HepG2 (cell line): ENCODE results near the gene GOLT1A. TPM values are rescaled to one million over a fixed set of nuclear protein-coding genes. Genes with fewer than 3 reads are reported as not detected.

ENCODE experiments used
- ATF4 ChIP-seq, 2 experiments: fragments of 450-650 bp in 1 of 2; sonication (generic) in 1 of 2; formaldehyde crosslinking; IDR thresholded peaks; 2 replicates each; pipeline versions ENCODE4 v1.5.0 to v1.8.0; 2020 to 2022; ENCODE audit warnings: mild to moderate bottlenecking in 1 of 2, missing genetic modification reagents in 1 of 2
- CHD2 ChIP-seq: IDR thresholded peaks from 2 replicates; pipeline ENCODE4 v1.6.1; 2011; ENCODE audit warnings: low read depth, low read length, improper control_type of control experiment
- FOSL2 ChIP-seq: sonication (generic); formaldehyde crosslinking; IDR thresholded peaks from 2 replicates; pipeline ENCODE4 v1.4.0; 2020; ENCODE audit warnings: missing genetic modification reagents
- HDAC2 ChIP-seq: sonication (generic); formaldehyde crosslinking; IDR thresholded peaks from 2 replicates; pipeline ENCODE4 v1.4.0; 2020; ENCODE audit warnings: missing genetic modification reagents
- IRX3 ChIP-seq: sonication (generic); formaldehyde crosslinking; IDR thresholded peaks from 2 replicates; pipeline ENCODE4 v1.8.1; 2023; ENCODE audit warnings: mild to moderate bottlenecking, low read depth, missing genetic modification reagents, borderline replicate concordance
- KDM3A ChIP-seq: IDR thresholded peaks from 2 replicates; pipeline ENCODE4 v1.6.1; 2018; ENCODE audit warnings: low read depth, missing compliant biosample characterization
- MBD4 ChIP-seq: IDR thresholded peaks from 2 replicates; pipeline ENCODE4 v1.6.1; 2012; ENCODE audit warnings: low read length, inconsistent platforms, borderline replicate concordance
- RAD21 ChIP-seq: fragments of 450-650 bp; formaldehyde crosslinking; IDR thresholded peaks from 2 replicates; pipeline ENCODE4 v1.5.0; 2020; ENCODE audit warnings: mild to moderate bottlenecking
- RELA ChIP-seq: sonication (generic); formaldehyde crosslinking; IDR thresholded peaks from 2 replicates; pipeline ENCODE4 v1.4.0; 2020; ENCODE audit warnings: missing genetic modification reagents
- SAFB2 ChIP-seq: sonication (generic); formaldehyde crosslinking; IDR thresholded peaks from 2 replicates; pipeline ENCODE4 v1.5.1; 2020; ENCODE audit warnings: missing genetic modification reagents, low read depth, mild to moderate bottlenecking, borderline replicate concordance
- SUZ12 ChIP-seq: fragments of 150-350 bp; IDR thresholded peaks from 2 replicates; pipeline ENCODE4 v1.6.1; 2014; ENCODE audit warnings: low read depth, low read length
- TMF1 ChIP-seq: sonication (generic); formaldehyde crosslinking; IDR thresholded peaks from 2 replicates; pipeline ENCODE4 v1.8.1; 2022; ENCODE audit warnings: low read depth, missing genetic modification reagents
- ZBTB7A ChIP-seq: sonication (generic); formaldehyde crosslinking; IDR thresholded peaks from 2 replicates; pipeline ENCODE4 v1.8.0; 2022; ENCODE audit warnings: mild to moderate bottlenecking, missing genetic modification reagents
- ZBTB7B ChIP-seq: sonication (generic); formaldehyde crosslinking; IDR thresholded peaks from 2 replicates; pipeline ENCODE4 v1.4.0; 2020; ENCODE audit warnings: missing genetic modification reagents
- ZMYM4 ChIP-seq: sonication (generic); formaldehyde crosslinking; IDR thresholded peaks from 2 replicates; pipeline ENCODE4 v1.8.1; 2023; ENCODE audit warnings: mild to moderate bottlenecking, missing genetic modification reagents
- ZNF205 ChIP-seq: IDR thresholded peaks from 2 replicates; pipeline ENCODE4 v1.6.1; 2018; ENCODE audit warnings: missing biosample characterization, missing genetic modification reagents
- ZNF33A ChIP-seq: sonication (generic); formaldehyde crosslinking; IDR thresholded peaks from 2 replicates; pipeline ENCODE4 v1.5.1; 2020; ENCODE audit warnings: missing genetic modification reagents, mild to moderate bottlenecking, moderate library complexity, borderline replicate concordance
- ZNF44 ChIP-seq: sonication (generic); formaldehyde crosslinking; IDR thresholded peaks from 2 replicates; pipeline ENCODE4 v1.5.1; 2020; ENCODE audit warnings: mild to moderate bottlenecking, missing genetic modification reagents
- ZNF501 ChIP-seq: sonication (generic); formaldehyde crosslinking; IDR thresholded peaks from 2 replicates; pipeline ENCODE4 v1.5.1; 2020; ENCODE audit warnings: mild to moderate bottlenecking, moderate library complexity, missing genetic modification reagents
- ZNF577 ChIP-seq: sonication (generic); formaldehyde crosslinking; IDR thresholded peaks from 2 replicates; pipeline ENCODE4 v1.4.0; 2020; ENCODE audit warnings: mild to moderate bottlenecking, low read depth, missing genetic modification reagents, borderline replicate concordance
- ZNF713 ChIP-seq: sonication (generic); formaldehyde crosslinking; IDR thresholded peaks from 2 replicates; pipeline ENCODE4 v1.4.0; 2020; ENCODE audit warnings: mild to moderate bottlenecking, missing genetic modification reagents
- ZNF766 ChIP-seq: sonication (generic); formaldehyde crosslinking; IDR thresholded peaks from 2 replicates; pipeline ENCODE4 v1.5.0; 2020; ENCODE audit warnings: missing genetic modification reagents, borderline replicate concordance
- polyA plus RNA-seq, 8 experiments: library from polyadenylated mRNA; depleted of rRNA in 3 of 8; stranded (reverse) in 7 of 8; unstranded in 1 of 8; fragments of >200 nt; fragmentation: Illumina TruSeq in 4 of 8; extraction: Trizol in 4 of 8; gene quantifications; 2 replicates each; pipeline versions ENCODE4 v1.2.1 to v1.2.3, GENCODE V29; 2011 to 2016; ENCODE audit warnings: low read depth in 4 of 8, missing spikeins in 1 of 8, mixed read lengths in 1 of 8; ENCODE audit not compliant: insufficient read depth in 1 of 8
- total RNA-seq, 5 experiments: library from RNA; depleted of rRNA; stranded (reverse); fragments of >200 nt; fragmentation: Illumina TruSeq; extraction: Trizol; gene quantifications; 2 replicates each; pipeline ENCODE4 v1.2.3, GENCODE V29; 2016; ENCODE audit warnings: low read depth in 1 of 5
- TF ChIP-seq, protein P1 (sequence below): sonication (generic); formaldehyde crosslinking; IDR thresholded peaks from 2 replicates; pipeline ENCODE4 v1.8.0; 2022; ENCODE audit warnings: low read depth, missing genetic modification reagents
- TF ChIP-seq, protein P2 (sequence below): IDR thresholded peaks from 2 replicates; pipeline ENCODE4 v1.6.1; 2012; ENCODE audit warnings: inconsistent platforms
- TF ChIP-seq, protein P3 (sequence below): sonication (generic); formaldehyde crosslinking; IDR thresholded peaks from 2 replicates; pipeline ENCODE4 v1.5.0; 2020; ENCODE audit warnings: mild to moderate bottlenecking, missing genetic modification reagents, moderate library complexity
- TF ChIP-seq, protein P4 (sequence below): sonication (generic); formaldehyde crosslinking; IDR thresholded peaks from 2 replicates; pipeline ENCODE4 v1.9.0; 2022; ENCODE audit warnings: low read depth, missing genetic modification reagents

The GOLT1A gene
- total and polyA plus RNA-seq, 2 of the 13 experiments (the other 11 are each of a cell fraction or from before 2014, with no cell fraction given): 25.8 to 28.0 TPM

DNA sequence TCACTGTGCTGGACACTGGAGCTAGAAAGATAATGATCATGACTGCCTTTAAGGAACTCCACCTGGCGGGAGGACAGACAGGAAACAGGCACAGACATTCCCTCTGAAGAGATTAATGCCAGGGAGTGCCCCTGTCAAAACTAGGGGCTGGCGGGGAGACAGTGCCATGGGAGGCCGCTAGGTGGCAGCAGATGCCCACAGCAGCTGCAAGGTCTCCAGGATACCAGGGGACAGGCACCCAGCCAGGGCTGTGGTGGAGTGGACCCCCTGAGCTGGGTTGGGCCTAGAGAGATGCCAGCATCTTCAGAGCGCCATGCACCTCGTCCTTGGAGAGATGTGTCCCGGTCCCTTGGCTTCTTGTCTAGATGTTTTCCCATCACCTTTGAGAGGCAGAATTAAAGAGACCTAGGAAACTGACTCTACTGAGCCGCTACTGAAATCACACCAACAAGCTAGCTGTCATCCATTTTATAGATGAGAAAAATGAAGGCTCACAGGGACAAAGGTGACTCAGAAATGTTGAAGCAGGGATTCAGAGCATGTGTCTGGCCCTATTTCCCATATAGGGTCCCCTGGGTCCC is 51.2 kb downstream of the GOLT1A start (continued):
- TF ChIP-seq CHD2 (no peak), ZNF501 (CRISPR knock-in tag) (no peak), ZNF713 (CRISPR knock-in tag) (no peak), ZNF766 (CRISPR knock-in tag) (no peak), ZNF33A (CRISPR knock-in tag) (no peak), ZNF44 (CRISPR knock-in tag) (peak; percentile 39; the same call in 1 of the 2 replicates), KDM3A (CRISPR knock-in tag) (0 out of 2 replicates have a peak, but pooled peaks have one; percentile 49), ZNF205 (0 out of 2 replicates have a peak, but pooled peaks have one; percentile 39), ZBTB7A (CRISPR knock-in tag) (peak; percentile 30; the same call in 1 of the 2 replicates), SUZ12 (no peak), RELA (CRISPR knock-in tag) (no peak), ZNF577 (CRISPR knock-in tag) (no peak), TMF1 (CRISPR knock-in tag) (no peak), MBD4 (no peak), SAFB2 (CRISPR knock-in tag) (no peak), ATF4 (CRISPR knock-in tag; IDR thresholded peaks at IDR 0.05) (no peak), HDAC2 (CRISPR knock-in tag) (no peak), IRX3 (CRISPR knock-in tag) (no peak), FOSL2 (CRISPR knock-in tag) (no peak; the same call in 1 of the 2 replicates), ZMYM4 (CRISPR knock-in tag) (no peak), ZBTB7B (CRISPR knock-in tag) (0 out of 2 replicates have a peak, but pooled peaks have one; percentile 40), RAD21 (CRISPR knock-in tag) (peak; percentile 96)
- TF ChIP-seq, protein P1, sequence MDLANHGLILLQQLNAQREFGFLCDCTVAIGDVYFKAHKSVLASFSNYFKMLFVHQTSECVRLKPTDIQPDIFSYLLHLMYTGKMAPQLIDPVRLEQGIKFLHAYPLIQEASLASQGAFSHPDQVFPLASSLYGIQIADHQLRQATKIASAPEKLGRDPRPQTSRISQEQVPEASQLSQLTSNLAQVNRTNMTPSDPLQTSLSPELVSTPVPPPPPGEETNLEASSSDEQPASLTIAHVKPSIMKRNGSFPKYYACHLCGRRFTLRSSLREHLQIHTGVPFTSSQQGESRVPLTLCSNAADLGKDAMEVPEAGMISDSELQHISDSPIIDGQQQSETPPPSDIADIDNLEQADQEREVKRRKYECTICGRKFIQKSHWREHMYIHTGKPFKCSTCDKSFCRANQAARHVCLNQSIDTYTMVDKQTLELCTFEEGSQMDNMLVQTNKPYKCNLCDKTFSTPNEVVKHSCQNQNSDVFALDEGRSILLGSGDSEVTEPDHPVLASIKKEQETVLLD (CRISPR knock-in tag): no peak
- TF ChIP-seq, protein P2, sequence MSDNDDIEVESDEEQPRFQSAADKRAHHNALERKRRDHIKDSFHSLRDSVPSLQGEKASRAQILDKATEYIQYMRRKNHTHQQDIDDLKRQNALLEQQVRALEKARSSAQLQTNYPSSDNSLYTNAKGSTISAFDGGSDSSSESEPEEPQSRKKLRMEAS: peak; percentile 34; the same call in 1 of the 2 replicates
- TF ChIP-seq, protein P3, sequence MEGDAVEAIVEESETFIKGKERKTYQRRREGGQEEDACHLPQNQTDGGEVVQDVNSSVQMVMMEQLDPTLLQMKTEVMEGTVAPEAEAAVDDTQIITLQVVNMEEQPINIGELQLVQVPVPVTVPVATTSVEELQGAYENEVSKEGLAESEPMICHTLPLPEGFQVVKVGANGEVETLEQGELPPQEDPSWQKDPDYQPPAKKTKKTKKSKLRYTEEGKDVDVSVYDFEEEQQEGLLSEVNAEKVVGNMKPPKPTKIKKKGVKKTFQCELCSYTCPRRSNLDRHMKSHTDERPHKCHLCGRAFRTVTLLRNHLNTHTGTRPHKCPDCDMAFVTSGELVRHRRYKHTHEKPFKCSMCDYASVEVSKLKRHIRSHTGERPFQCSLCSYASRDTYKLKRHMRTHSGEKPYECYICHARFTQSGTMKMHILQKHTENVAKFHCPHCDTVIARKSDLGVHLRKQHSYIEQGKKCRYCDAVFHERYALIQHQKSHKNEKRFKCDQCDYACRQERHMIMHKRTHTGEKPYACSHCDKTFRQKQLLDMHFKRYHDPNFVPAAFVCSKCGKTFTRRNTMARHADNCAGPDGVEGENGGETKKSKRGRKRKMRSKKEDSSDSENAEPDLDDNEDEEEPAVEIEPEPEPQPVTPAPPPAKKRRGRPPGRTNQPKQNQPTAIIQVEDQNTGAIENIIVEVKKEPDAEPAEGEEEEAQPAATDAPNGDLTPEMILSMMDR: peak; percentile 97
- TF ChIP-seq, protein P4, sequence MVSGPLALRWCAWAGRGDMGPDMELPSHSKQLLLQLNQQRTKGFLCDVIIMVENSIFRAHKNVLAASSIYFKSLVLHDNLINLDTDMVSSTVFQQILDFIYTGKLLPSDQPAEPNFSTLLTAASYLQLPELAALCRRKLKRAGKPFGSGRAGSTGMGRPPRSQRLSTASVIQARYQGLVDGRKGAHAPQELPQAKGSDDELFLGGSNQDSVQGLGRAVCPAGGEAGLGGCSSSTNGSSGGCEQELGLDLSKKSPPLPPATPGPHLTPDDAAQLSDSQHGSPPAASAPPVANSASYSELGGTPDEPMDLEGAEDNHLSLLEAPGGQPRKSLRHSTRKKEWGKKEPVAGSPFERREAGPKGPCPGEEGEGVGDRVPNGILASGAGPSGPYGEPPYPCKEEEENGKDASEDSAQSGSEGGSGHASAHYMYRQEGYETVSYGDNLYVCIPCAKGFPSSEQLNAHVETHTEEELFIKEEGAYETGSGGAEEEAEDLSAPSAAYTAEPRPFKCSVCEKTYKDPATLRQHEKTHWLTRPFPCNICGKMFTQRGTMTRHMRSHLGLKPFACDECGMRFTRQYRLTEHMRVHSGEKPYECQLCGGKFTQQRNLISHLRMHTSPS (CRISPR knock-in tag): no peak
